A673 (cell line): ENCODE results near the gene MLPH.

Experiments used
- CTCF ChIP-seq: fragments of 300-800, 200-600 bp; sonication (generic); conservative IDR thresholded peaks from 2 replicates; pipeline ENCODE4 v1.5.1; 2017; ENCODE audit warnings: low read depth, mild to moderate bottlenecking, antibody characterized with exemption, low read length, moderate library complexity, mixed read lengths
- EZH2 ChIP-seq: fragments of 200-600 bp; sonication (generic); IDR thresholded peaks from 2 replicates; pipeline ENCODE4 v1.6.1; 2017; ENCODE audit warnings: borderline replicate concordance, low read depth, mild to moderate bottlenecking, mixed read lengths, antibody characterized with exemption, low read length; ENCODE audit not compliant: poor library complexity, severe bottlenecking

DNA sequence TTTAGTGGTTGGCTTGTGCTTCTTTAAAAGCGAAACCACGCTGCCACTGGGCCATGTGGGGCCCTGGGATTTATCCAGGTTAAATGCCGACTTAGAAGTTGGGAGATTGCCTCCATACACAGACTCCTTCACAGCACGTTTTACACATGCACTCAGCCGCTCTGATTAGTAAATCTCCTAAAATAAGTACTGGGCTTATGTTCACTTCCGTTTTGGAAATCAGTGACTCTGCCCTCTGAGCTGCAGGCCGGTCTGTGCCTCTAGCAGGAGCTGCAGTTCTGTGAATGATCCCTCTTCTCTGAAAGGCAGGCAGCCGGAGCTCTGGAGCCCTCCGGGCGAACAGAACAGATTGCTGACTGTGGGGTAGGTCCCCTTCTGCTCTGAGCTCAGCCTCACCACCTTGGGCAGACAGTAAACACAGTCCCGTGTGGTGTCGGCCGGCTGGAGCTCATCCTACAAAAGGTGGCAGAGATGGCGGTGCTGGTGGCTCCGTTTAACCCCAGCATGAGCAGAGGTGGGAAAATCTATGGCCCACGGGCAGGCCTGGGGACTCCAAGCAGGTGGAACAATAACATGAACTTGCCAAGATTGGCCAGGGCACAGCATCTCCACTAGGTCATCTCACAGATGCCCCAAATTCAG is 113.3 kb downstream of the MLPH start:
- TF ChIP-seq EZH2 = no peak
- 0 out of 2 replicates have a peak, but pooled peaks have one; percentile 25 for TF ChIP-seq CTCF
